ENCODE data around the gene GFPT2. TPM values are rescaled to one million over a fixed set of nuclear protein-coding genes. Genes with fewer than 3 reads are reported as not detected.

The GFPT2 gene
- total RNA-seq, 1 donor from 2014 or later = 70.7 TPM

DNA sequence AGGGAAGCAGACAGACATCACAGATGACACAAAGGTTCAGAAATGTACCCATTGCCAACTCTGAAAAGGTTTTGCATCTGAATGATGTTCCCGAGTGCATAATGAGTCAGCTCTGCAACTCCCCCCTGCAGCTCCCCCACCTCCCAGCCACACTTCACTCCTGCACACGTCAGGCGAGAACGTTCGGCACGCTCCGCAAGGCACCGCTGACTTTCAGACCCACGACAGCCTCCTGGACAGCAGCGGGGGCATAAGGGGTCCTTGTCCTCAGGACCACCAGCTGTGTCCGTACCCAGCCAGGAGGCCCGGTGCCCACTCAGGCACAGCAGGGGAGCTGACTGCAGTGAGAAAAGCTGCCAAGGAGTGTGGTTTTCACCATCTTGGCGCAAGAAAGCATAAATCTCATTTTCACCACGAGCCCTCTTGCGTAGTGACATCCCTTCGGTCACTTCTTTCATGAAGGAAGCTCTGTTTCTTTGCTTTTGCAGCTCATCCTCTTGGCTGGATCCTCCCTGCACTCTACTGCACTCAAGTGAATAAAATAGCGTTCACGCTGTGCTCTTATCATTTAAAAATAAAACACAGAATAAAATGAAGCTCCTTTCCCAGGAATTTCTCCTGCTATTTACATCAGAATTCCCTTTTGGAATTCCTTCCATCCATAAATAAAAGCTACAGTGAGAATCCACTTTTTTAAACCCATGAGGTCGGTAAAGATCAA lies 9.9 kb downstream of the GFPT2 start:
- peak; percentile 85 for DNase-seq (ENCODE audit: extremely low spot score, unreplicated experiment)
- H3K9me3 Mint-ChIP-seq (ENCODE audit: unreplicated experiment) = no peaks in the 10 kb centered on the region
- peak overlapping the region; percentile 70 for H3K27ac Mint-ChIP-seq (ENCODE audit: unreplicated experiment)
- peak overlapping the region; percentile 30 for H3K4me3 Mint-ChIP-seq (ENCODE audit: unreplicated experiment)
- no peaks in the 10 kb centered on the region for H3K27me3 Mint-ChIP-seq (ENCODE audit: unreplicated experiment)
- peaks cover 12% of the 10 kb centered on the region for H3K36me3 Mint-ChIP-seq (ENCODE audit: unreplicated experiment)
- H3K4me1 Mint-ChIP-seq (ENCODE audit: unreplicated experiment) = peaks cover 61% of the 10 kb centered on the region
- TF ChIP-seq, protein P1, sequence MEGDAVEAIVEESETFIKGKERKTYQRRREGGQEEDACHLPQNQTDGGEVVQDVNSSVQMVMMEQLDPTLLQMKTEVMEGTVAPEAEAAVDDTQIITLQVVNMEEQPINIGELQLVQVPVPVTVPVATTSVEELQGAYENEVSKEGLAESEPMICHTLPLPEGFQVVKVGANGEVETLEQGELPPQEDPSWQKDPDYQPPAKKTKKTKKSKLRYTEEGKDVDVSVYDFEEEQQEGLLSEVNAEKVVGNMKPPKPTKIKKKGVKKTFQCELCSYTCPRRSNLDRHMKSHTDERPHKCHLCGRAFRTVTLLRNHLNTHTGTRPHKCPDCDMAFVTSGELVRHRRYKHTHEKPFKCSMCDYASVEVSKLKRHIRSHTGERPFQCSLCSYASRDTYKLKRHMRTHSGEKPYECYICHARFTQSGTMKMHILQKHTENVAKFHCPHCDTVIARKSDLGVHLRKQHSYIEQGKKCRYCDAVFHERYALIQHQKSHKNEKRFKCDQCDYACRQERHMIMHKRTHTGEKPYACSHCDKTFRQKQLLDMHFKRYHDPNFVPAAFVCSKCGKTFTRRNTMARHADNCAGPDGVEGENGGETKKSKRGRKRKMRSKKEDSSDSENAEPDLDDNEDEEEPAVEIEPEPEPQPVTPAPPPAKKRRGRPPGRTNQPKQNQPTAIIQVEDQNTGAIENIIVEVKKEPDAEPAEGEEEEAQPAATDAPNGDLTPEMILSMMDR (IDR thresholded peaks at IDR 0.05) = no peak

DNA sequence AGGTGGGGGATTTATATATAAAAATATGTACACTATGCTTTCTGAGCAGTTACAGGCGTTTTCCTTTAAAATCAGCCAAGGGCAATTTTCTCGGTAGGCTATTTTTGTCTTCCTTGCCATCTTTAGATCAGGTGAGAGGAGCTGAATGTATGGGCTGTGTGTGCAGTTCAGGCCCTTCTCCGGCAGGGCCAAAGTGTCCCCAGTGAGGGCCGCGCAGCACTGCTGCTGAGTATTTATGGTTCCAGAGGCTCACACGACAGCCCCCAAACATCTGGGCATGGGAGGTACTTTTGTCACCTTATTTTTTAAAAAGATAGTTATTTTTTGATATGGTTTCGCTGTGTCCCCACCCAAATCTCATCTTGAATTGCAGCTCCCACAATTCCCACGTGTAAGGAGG lies 11.5 kb downstream of the GFPT2 start:
- H3K27ac Mint-ChIP-seq (ENCODE audit: unreplicated experiment) = peak overlapping the region; percentile 67

DNA sequence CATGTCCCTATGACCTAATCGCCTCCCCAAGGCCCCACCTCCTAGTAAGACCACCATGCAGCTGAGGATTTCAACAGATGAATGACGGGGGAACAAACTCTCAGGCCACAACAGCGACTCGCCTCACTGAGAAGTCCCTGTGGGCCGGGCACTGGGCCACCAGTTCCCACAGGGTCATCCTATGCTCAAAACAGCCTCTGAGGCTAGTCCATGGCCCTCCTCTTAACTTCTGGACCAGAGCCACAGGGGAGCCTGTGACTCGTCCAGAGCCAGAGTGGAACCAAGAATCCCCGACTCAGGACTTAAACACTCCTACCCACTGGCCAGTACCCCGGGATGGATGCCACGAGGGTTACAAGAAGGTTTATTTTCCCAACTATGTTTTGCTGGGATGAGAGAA lies 12.3 kb downstream of the GFPT2 start:
- no peaks in the 10 kb centered on the region for H3K9me3 Mint-ChIP-seq (ENCODE audit: unreplicated experiment)
- peaks cover 51% of the 10 kb centered on the region for H3K4me1 Mint-ChIP-seq (ENCODE audit: unreplicated experiment)
- DNase-seq (ENCODE audit: extremely low spot score, unreplicated experiment) = no peak
- H3K4me3 Mint-ChIP-seq (ENCODE audit: unreplicated experiment) = no peak overlapping the region
- H3K36me3 Mint-ChIP-seq (ENCODE audit: unreplicated experiment) = peaks cover 27% of the 10 kb centered on the region
- H3K27me3 Mint-ChIP-seq (ENCODE audit: unreplicated experiment) = no peaks in the 10 kb centered on the region
- TF ChIP-seq, protein P1 (IDR thresholded peaks at IDR 0.05) = no peak
- no peak overlapping the region for H3K27ac Mint-ChIP-seq (ENCODE audit: unreplicated experiment)

More for the DNA sequence above, 11.5 kb downstream of the GFPT2 start:
- peaks cover 24% of the 10 kb centered on the region for H3K36me3 Mint-ChIP-seq (ENCODE audit: unreplicated experiment)
- no peaks in the 10 kb centered on the region for H3K9me3 Mint-ChIP-seq (ENCODE audit: unreplicated experiment)
- DNase-seq (ENCODE audit: extremely low spot score, unreplicated experiment) = no peak
- no peaks in the 10 kb centered on the region for H3K27me3 Mint-ChIP-seq (ENCODE audit: unreplicated experiment)
- no peak overlapping the region for H3K4me3 Mint-ChIP-seq (ENCODE audit: unreplicated experiment)
- H3K4me1 Mint-ChIP-seq (ENCODE audit: unreplicated experiment) = peaks cover 52% of the 10 kb centered on the region
- TF ChIP-seq, protein P1 (IDR thresholded peaks at IDR 0.05) = no peak

DNA sequence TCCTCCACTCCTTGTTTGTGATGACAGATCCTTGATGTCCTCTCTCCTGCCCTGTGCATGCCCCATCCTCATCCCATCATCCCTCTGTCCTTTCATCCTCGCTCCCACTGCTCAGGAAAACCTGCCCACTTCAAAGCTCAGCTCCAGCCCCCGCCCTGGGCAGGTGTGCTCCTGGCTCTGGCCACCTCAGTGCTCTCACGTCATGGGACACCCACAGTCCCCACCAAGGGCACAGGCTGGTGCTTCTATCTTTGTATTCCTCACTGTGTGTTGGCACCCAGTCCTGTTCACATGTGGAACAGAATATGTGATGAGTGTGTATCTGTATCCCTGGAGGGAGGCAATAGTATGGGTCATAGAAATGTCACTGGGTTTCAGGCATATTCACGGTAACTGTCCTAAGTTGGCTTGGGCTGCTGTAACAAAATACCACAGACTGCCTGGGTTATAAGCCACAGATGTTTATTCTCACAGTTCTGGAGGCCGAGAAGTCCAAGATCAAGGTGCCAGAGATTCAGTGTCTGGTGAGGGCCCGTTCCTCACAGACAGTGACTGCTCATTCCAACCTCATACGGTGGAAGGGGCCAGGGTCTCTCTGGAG lies 13.5 kb downstream of the GFPT2 start:
- no peaks in the 10 kb centered on the region for H3K27me3 Mint-ChIP-seq (ENCODE audit: unreplicated experiment)
- no peak overlapping the region for H3K4me3 Mint-ChIP-seq (ENCODE audit: unreplicated experiment)
- H3K9me3 Mint-ChIP-seq (ENCODE audit: unreplicated experiment) = no peaks in the 10 kb centered on the region
- peaks cover 49% of the 10 kb centered on the region for H3K4me1 Mint-ChIP-seq (ENCODE audit: unreplicated experiment)
- no peak for DNase-seq (ENCODE audit: extremely low spot score, unreplicated experiment)
- H3K36me3 Mint-ChIP-seq (ENCODE audit: unreplicated experiment) = peaks cover 29% of the 10 kb centered on the region
- H3K27ac Mint-ChIP-seq (ENCODE audit: unreplicated experiment) = peak overlapping the region; percentile 0
- TF ChIP-seq, protein P1 (IDR thresholded peaks at IDR 0.05) = no peak

DNA sequence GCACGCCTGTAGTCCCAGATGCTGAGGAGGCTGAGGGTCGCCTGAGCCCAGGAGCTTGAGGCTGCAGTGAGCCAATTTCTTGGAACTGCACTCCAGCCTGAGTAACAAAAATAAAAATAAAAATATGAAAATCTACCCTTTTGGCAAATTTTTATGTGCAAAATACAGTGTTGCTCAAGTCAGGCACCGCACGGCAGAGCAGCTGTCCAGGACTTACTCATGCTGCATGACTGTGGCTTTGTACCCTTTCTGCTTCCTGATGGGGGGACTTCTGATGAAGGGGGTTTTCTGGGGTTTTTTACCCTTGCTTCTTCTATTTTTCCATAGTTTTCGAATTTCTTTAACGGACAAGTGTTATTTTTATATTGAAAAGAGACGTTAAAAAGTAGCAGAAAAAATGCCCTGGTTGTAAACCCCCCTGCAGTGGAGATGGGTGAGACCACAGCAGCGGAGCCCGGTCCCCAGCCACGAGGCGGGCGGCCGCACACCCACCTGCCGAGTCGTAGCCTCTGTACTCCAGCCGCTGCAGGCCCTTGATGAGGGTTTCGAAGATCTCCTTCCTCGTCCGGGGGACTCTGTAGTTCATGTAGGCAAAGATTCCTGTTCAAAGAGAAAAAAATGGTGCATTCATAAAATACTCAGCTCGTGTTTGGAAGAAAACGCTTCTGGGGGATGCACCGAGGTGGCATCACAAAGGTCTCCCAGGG lies 15.0 kb downstream of the GFPT2 start:
- Mint-ChIP-seq H3K36me3 (ENCODE audit: unreplicated experiment) (peaks cover 34% of the 10 kb centered on the region), H3K4me1 (ENCODE audit: unreplicated experiment) (peaks cover 53% of the 10 kb centered on the region), H3K27me3 (ENCODE audit: unreplicated experiment) (no peaks in the 10 kb centered on the region), H3K9me3 (ENCODE audit: unreplicated experiment) (no peaks in the 10 kb centered on the region), H3K4me3 (ENCODE audit: unreplicated experiment) (no peak overlapping the region), H3K27ac (ENCODE audit: unreplicated experiment) (no peak overlapping the region)
- TF ChIP-seq, protein P1 (IDR thresholded peaks at IDR 0.05) = no peak
- no peak for DNase-seq (ENCODE audit: extremely low spot score, unreplicated experiment)

Data from osteocyte (in vitro differentiated cells).